Posterior vena cava (tissue), 2 donors: ENCODE data around the gene MKKS. TPM values are rescaled to one million over a fixed set of nuclear protein-coding genes. Genes with fewer than 3 reads are reported as not detected.
"Not testable (repeated sequence)": the region's sequence is repeated elsewhere in the genome, so short reads cannot be mapped to it uniquely, and the experiment has no call there.

Experiments
- DNase-seq: peaks from one replicate; pipeline ENCODE4 v3.0.0-alpha.2; 2020; ENCODE audit warnings: low spot score
- intact Hi-C, 2 donors: fragments of 100-400 bp; cut with DNase I; formaldehyde crosslinking; loops; one replicate each; pipeline versions ENCODE4 v1.14.1 to v1.14.2; 2022 to 2023
- total RNA-seq, 2 donors: library from RNA; stranded (reverse); fragmentation: NEBNext Ultra II Directional; extraction: Animal tissue kit (Norgen Biotek cat#: 25700); gene quantifications; one replicate each; pipeline ENCODE4 v1.2.1, GENCODE V29; 2021
- donor health status: DM: yes; HTN: yes; CAD: no.
- donor health status: DM: yes; HTN: yes; CAD: no.

MKKS gene
- total RNA-seq, 2 donors from 2014 or later = 16.1 to 16.9 TPM

DNA sequence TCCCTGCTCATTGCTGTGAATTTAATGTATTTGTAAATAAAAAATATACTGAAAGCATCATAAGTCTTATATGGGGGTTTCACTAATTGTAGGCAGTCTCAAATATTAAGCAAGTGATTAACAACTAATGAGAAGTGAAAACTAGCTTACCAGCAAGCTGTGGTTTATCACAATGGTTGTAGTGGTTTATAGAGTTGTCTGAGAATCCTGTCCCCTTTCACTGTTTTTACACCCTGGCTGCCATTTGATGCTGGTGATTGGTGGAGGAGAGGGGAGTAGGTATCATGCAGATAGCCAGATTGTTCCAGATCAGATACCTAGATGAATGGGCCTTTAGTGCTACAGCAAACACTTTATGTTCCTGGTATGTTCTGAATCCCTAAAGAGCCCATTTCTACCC, 6.0 kb downstream of the MKKS start:
- intact Hi-C loops = loop anchor here in 1 of 2 donors (5.0 kb wide), 1 partner anchor 451 kb away; no protein-coding TSS in a partner anchor

GRCh38 chr20:10427060-10427692, 6.8 kb downstream of the MKKS start:
- peak; percentile 87 for DNase-seq
- intact Hi-C loops = loop anchor here in 1 of 2 donors (5.0 kb wide), 1 partner anchor 450 kb away; no protein-coding TSS in a partner anchor

More for the DNA sequence above, 6.0 kb downstream of the MKKS start:
- DNase-seq = no peak

DNA sequence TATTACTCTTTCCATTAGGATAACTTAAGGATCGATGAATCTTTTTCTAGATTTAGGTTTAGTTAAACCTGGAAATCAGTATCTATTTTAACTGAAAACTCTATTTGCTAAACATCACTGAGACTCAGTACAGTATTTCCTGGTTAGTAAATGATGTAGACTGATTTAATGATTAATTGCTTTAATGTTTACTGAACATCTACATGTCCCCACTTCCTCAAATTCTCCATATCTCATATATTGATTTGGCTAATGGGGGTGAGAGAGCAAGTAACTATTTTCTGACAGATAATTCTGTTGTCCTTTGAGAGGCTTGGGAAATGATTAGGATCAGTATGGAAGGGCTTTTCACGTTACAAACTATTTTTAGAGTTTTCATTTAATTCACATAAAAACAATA, 10.3 kb downstream of the MKKS start:
- intact Hi-C loops = no loop called here

GRCh38 chr20:10419550-10420133, 14.4 kb downstream of the MKKS start:
- intact Hi-C loops = no loop called here
- no peak for DNase-seq

More for the DNA sequence above, 10.3 kb downstream of the MKKS start:
- no peak for DNase-seq

GRCh38 chr20:10417218-10417617, 16.8 kb downstream of the MKKS start:
- intact Hi-C loops, DNase-seq: not testable (repeated sequence)

GRCh38 chr20:10415013-10415650, 18.9 kb downstream of the MKKS start:
- no peak for DNase-seq
- intact Hi-C loops = no loop called here

DNA sequence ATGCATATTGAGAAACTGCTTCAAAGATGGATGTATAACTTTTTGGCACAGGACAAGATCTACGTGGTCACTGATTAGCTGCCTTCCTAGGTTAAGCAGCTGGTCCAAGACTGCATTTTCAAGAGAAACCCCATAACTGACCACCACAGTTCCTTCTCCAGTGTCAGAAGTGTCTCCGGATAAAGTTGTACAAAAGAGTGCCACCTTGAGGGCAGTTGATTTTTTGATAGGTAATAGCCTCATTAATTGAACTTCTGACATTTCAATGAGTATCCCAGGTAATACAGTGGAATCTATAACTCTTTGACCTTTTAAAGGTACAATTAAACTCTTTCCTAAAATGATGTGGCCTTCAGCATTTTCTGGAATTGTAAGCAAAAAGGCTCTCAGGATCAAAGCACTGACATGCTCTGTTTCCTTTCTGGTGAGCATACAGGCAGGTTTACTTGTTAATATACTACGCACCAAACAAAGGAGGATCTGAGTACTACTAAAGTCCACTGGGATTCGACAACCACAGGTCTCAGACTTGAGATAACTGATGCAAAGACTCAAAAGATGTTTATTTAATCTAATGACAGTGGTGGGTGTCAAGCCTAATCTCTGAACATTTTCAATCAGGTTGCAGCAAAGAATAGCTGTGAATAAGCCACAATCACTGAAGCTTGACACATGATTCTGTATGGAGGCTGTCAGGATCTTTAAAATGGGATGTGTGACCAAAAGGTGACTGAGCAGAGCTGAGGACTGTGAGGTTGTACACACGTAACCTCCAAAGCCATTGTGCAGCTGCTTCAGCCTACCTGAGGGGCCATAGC, 21.2 kb downstream of the MKKS start:
- intact Hi-C loops = no loop called here
- no peak for DNase-seq

DNA sequence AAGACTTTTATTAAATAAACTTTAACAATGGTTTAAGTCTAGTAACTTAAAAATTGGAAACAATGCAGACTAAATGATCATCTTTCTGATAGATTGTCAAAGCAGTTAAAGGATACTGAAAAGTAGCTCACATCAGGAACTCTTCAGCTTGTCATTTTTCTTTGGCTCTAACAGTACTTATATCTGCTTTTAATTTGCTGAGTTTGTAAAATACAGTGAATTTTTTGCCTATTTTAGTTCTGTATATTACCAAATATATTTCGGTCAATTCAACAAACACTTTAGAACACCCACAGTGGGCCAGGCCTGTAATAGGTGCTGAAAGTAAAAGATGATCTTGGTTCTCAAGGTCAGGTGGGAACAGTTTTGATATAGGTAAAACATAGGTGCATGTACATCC, 22.3 kb downstream of the MKKS start:
- DNase-seq = no peak
- intact Hi-C loops = no loop called here

DNA sequence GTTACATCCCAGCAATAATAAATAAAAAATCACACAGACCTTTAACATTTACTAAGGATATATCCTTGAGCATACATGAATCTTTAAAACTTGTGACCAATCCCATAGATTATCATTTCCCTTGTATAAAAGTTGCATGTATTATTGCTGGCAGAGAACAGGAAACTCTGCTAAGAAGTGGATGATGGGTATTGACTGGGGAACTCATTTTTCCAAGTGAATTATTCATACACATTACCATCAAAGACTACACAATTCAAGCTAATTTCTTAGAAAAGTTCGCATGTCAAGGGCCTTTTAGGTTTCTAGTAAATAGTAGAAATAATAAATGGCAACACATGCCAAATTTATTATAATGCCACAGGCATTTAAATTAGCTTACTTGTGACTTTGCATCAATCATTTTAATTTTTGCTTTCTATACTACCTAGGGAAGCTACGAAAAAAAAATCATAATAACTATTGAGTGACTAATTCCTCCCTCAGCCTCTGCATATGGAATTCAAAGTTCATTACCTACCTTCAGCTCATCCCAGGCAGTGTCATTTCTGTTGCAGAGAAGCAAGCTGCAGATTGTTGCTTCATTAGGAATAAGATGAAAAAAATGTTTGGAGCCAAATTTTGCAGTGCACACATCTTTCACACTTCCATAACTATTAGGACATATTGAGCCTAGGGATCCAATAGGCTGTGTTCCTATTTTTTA, 25.8 kb downstream of the MKKS start:
- intact Hi-C loops = no loop called here
- no peak for DNase-seq

GRCh38 chr20:10404959-10405530, 29.0 kb downstream of the MKKS start:
- intact Hi-C loops = no loop called here
- DNase-seq = no peak

GRCh38 chr20:10404023-10404628, 29.9 kb downstream of the MKKS start:
- DNase-seq = no peak
- intact Hi-C loops = no loop called here

- DNase-seq = no peak
- intact Hi-C loops = no loop called here
Observed at GRCh38 chr20:10402938-10403608, 30.9 kb downstream of the MKKS start.

DNA sequence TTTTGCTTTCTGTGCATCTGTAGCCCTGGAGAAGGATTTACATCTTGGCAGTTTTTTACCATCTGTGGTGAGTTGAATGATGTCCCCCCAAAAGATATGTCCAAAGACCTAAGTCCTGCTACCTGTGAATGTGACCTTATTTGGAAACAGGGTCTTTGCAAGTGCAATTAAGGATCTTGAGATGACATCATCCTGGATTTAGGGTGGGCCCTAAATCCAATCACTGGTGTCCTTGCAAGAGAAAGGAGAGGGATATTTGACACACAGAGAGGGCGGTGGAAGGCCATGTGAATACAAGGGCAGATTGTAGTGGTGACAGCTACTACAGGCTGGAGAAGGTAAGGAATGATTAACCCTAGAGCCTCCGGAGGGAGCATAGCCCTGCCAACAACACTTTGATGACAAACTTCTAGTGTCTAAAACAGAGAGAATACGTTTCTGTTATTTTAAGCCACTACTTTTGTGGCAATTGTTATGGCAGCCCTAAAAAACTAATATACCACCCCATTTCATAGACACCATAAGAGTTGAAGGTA, 35.1 kb downstream of the MKKS start:
- intact Hi-C loops = no loop called here
- no peak for DNase-seq

GRCh38 chr20:10394752-10395151, 39.3 kb downstream of the MKKS start:
- DNase-seq, intact Hi-C loops: not testable (repeated sequence)

DNA sequence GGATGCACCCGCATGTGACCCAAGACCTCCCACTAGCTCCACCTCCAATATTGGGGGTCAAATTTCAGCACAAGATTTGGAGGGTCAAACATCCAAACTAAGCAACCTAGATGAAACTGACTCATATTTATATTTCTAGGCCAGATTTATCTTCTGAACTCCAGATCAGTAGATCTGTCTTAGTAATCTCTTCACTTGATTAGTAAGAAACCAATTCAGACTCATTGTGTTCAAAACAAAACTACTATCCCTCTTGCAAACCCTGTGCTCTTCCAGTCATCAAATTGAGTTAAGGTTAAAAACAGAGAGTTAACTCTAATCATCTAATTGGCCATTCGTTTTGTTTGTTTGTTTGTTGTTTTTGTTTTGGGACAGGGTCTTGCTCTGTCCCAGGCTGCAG, 43.3 kb downstream of the MKKS start:
- intact Hi-C loops = no loop called here

DNA sequence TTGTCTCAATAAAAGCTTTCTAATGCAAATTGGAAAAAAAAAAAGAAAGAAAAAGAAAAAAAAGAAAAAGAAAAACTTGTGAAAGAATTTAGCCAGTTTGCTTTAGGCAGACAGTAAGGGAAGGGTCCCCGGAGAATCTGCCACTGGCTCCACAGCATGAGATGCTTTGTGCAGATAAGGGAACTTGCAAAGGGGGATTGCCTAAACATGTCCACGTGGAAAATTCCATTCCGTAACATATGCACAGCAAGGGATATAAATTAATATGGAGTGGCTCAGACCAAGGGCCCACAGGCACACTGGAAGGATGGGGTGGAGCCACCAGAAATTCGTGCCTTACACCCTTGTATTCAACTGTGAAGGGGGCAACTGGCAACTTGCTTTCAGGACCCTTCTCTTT, 45.4 kb downstream of the MKKS start:
- intact Hi-C loops = no loop called here
- no peak for DNase-seq

More for the DNA sequence above, 43.3 kb downstream of the MKKS start:
- no peak for DNase-seq

DNA sequence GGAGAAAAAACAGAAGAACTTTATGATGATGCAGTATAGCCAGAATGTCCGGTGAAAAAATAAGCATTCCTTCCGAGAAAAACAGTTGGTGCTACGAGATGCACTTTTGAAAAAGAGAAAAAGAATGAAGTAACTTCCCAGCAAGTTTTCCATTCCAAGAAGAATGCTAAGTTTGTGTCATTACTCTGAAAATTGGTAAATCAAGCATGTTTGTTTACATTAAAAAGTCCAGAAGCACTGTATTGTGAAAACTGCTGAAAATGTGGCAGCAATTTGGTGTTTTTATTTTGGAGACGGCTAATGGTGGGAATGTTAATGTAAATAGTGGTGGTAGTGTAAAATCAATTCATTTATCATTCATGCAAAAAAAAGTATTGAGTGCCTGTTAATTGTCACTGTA, 46.3 kb downstream of the MKKS start:
- intact Hi-C loops = no loop called here
- no peak for DNase-seq
